OCI-LY7 (cell line): ENCODE measurements around the gene TAOK3.

Source experiments
- EZH2phosphoT487 ChIP-seq: fragments of 200-600 bp; sonication (generic); IDR thresholded peaks from 2 replicates; pipeline ENCODE4 v1.6.1; 2018; ENCODE audit warnings: low read depth, borderline replicate concordance, mild to moderate bottlenecking, mixed run types, antibody characterized with exemption, low read length, moderate library complexity, mixed read lengths
- TF ChIP-seq, protein P1 (sequence below): fragments of 200-600 bp; sonication (generic); conservative IDR thresholded peaks from 2 replicates; pipeline ENCODE4 v1.5.1; 2014; ENCODE audit warnings: mild to moderate bottlenecking, antibody characterized with exemption, low read length, moderate library complexity, mixed read lengths

DNA sequence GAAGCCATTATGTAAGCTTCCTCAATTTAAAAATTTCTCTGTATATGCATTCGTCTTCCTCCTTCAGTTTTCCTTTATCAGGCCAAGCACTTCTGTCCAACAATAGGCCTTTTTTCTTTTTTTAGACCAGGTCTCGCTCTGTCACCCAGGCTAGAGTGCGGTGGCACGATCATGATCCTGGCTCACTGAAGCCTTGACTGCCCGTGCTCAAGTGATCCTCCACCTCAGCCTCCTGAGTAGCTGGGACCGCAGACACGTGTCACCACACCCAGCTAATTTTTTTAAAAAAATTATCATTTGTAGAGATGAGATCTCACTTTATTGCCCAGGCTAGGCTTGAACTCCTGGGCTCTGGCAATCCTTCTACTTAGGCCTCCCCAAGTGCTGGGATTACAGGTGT, 25.8 kb downstream of the TAOK3 start:
- TF ChIP-seq, protein P1, sequence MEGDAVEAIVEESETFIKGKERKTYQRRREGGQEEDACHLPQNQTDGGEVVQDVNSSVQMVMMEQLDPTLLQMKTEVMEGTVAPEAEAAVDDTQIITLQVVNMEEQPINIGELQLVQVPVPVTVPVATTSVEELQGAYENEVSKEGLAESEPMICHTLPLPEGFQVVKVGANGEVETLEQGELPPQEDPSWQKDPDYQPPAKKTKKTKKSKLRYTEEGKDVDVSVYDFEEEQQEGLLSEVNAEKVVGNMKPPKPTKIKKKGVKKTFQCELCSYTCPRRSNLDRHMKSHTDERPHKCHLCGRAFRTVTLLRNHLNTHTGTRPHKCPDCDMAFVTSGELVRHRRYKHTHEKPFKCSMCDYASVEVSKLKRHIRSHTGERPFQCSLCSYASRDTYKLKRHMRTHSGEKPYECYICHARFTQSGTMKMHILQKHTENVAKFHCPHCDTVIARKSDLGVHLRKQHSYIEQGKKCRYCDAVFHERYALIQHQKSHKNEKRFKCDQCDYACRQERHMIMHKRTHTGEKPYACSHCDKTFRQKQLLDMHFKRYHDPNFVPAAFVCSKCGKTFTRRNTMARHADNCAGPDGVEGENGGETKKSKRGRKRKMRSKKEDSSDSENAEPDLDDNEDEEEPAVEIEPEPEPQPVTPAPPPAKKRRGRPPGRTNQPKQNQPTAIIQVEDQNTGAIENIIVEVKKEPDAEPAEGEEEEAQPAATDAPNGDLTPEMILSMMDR = no peak
- no peak for TF ChIP-seq EZH2phosphoT487
